ENCODE measurements around the gene SLC24A3. TPM values are rescaled to one million over a fixed set of nuclear protein-coding genes. Genes with fewer than 3 reads are reported as not detected.

SLC24A3 gene
- total and polyA plus RNA-seq, 4 donors: 1.9 to 8.4 (median 5.8) TPM

GRCh38 chr20:19284400-19285178 lies 72.1 kb downstream of the SLC24A3 start:
- no peak for TF ChIP-seq CTCF (IDR thresholded peaks at IDR 0.05; ENCODE audit: control extremely low read depth, extremely low read depth)
- Histone ChIP-seq H3K36me3 (ENCODE audit: control insufficient read depth in 4 of 4, insufficient read depth in 4 of 4, low read length in 4 of 4) (peaks cover 0 to 5% (median 0%) of the 10 kb centered on the region in 4 donors), H3K27me3 (ENCODE audit: control insufficient read depth in 3 of 3, insufficient read depth in 3 of 3, low read length in 2 of 3) (no peaks in the 10 kb centered on the region), H3K27ac (ENCODE audit: low read depth in 1 of 2, low read length in 1 of 2) (no peak overlapping the region), H3K9ac (ENCODE audit: insufficient read depth in 1 of 2, low read length in 2 of 2) (no peak overlapping the region), H3K4me1 (ENCODE audit: control insufficient read depth in 5 of 5, insufficient read depth in 5 of 5, low read length in 5 of 5) (peaks cover 0 to 4% (median 1%) of the 10 kb centered on the region in 5 donors), H3K4me3 (no peak overlapping the region), H3K9me3 (ENCODE audit: control insufficient read depth in 4 of 4, insufficient read depth in 3 of 4, low read length in 3 of 4) (peaks cover 0 to 2% (median 0%) of the 10 kb centered on the region in 4 donors)
- ATAC-seq (ENCODE audit: insufficient read depth, low FRiP score) (no peak), DNase-seq (peak in 1 of 3 donors; percentile 23)
- 39 to 70% methylated on average over 3 of the region's 3 CpGs for WGBS, 2 donors

- Histone ChIP-seq H3K27ac (ENCODE audit: low read depth in 1 of 2, low read length in 1 of 2) (no peak overlapping the region), H3K4me1 (ENCODE audit: control insufficient read depth in 5 of 5, insufficient read depth in 5 of 5, low read length in 5 of 5) (peaks cover 0 to 4% (median 1%) of the 10 kb centered on the region in 5 donors), H3K9me3 (ENCODE audit: control insufficient read depth in 4 of 4, insufficient read depth in 3 of 4, low read length in 3 of 4) (peaks cover 0 to 2% (median 0%) of the 10 kb centered on the region in 4 donors), H3K9ac (ENCODE audit: insufficient read depth in 1 of 2, low read length in 2 of 2) (no peak overlapping the region), H3K27me3 (ENCODE audit: control insufficient read depth in 3 of 3, insufficient read depth in 3 of 3, low read length in 2 of 3) (no peaks in the 10 kb centered on the region), H3K36me3 (ENCODE audit: control insufficient read depth in 4 of 4, insufficient read depth in 4 of 4, low read length in 4 of 4) (peaks cover 0 to 5% (median 0%) of the 10 kb centered on the region in 4 donors), H3K4me3 (no peak overlapping the region)
- 61 to 85% methylated on average over 2 of the region's 2 CpGs for WGBS, 2 donors
- no peak for TF ChIP-seq CTCF (IDR thresholded peaks at IDR 0.05; ENCODE audit: control extremely low read depth, extremely low read depth)
- no peak for ATAC-seq (ENCODE audit: insufficient read depth, low FRiP score)
- peak in 2 of 3 donors; percentile 29 to 36 for DNase-seq
Measured at GRCh38 chr20:19285436-19285835, 73.0 kb downstream of the SLC24A3 start.

GRCh38 chr20:19288061-19288460 lies 75.6 kb downstream of the SLC24A3 start:
- H3K36me3 ChIP-seq (ENCODE audit: control insufficient read depth in 4 of 4, insufficient read depth in 4 of 4, low read length in 4 of 4): no peaks in the 10 kb centered on the region
- WGBS, 2 donors: 33 to 48% methylated on average over 2 of the region's 2 CpGs
- H3K27me3 ChIP-seq (ENCODE audit: control insufficient read depth in 3 of 3, insufficient read depth in 3 of 3, low read length in 2 of 3): no peaks in the 10 kb centered on the region
- DNase-seq: no peak
- no peak overlapping the region for H3K27ac ChIP-seq (ENCODE audit: low read depth in 1 of 2, low read length in 1 of 2)
- no peak for TF ChIP-seq CTCF (IDR thresholded peaks at IDR 0.05; ENCODE audit: control extremely low read depth, extremely low read depth)
- peaks cover 0 to 2% (median 0%) of the 10 kb centered on the region in 4 donors for H3K9me3 ChIP-seq (ENCODE audit: control insufficient read depth in 4 of 4, insufficient read depth in 3 of 4, low read length in 3 of 4)
- H3K9ac ChIP-seq (ENCODE audit: insufficient read depth in 1 of 2, low read length in 2 of 2): no peak overlapping the region
- no peak for ATAC-seq (ENCODE audit: insufficient read depth, low FRiP score)
- H3K4me3 ChIP-seq: no peak overlapping the region
- H3K4me1 ChIP-seq (ENCODE audit: control insufficient read depth in 5 of 5, insufficient read depth in 5 of 5, low read length in 5 of 5): peaks cover 0 to 4% (median 1%) of the 10 kb centered on the region in 5 donors

Measured in lung (tissue), 12 donors.